IMR-90 (cell line): ENCODE measurements around the gene PFDN6. TPM values are rescaled to one million over a fixed set of nuclear protein-coding genes. Genes with fewer than 3 reads are reported as not detected.

Experiments
- ATAC-seq: fragments of 200-7000 bp; cut with Tn5 transposase; 2 replicates; pipeline ENCODE4 v1.9.1; 2020; ENCODE audit warnings: low read depth, mild to moderate bottlenecking, moderate library complexity
- BruUV-seq: library from RNA; stranded (reverse); fragments of 400-500 nt; replicated peaks from 2 replicates; lab custom pipeline; 2021; lab: Mats Ljungman, UMichigan
- CTCF ChIA-PET: fragments of 300-600 bp; formaldehyde crosslinking; extraction: SDS; loops from one replicate; lab custom pipeline; 2021; ENCODE audit warnings: antibody characterized with exemption; lab: Yijun Ruan, JAX
- POLR2A ChIA-PET: fragments of 300-600 bp; sonication (Branson Sonifier 250); formaldehyde crosslinking; loops from one replicate; lab custom pipeline; 2022; ENCODE audit warnings: antibody characterized with exemption; ENCODE audit not compliant: unreplicated experiment; lab: Charles Lee
- DNase-seq: peaks from one replicate; pipeline ENCODE4 v3.0.0; 2013
- H2AFZ ChIP-seq: replicated peaks from 2 replicates; pipeline ENCODE3; 2013; ENCODE audit warnings: low read length, mild to moderate bottlenecking; ENCODE audit not compliant: poor library complexity
- H2AK5ac ChIP-seq: 2 replicates; pipeline ENCODE4 v1.6.1; 2013; ENCODE audit warnings: low read depth, low read length, inconsistent platforms
- H2AK9ac ChIP-seq: replicated peaks from 2 replicates; pipeline ENCODE3; 2013; ENCODE audit warnings: mild to moderate bottlenecking, low read depth, low read length, moderate library complexity; ENCODE audit not compliant: poor library complexity
- H2BK120ac ChIP-seq: 2 replicates; pipeline ENCODE4 v1.6.1; 2013; ENCODE audit warnings: low read depth, low read length, inconsistent platforms
- H2BK15ac ChIP-seq: 3 replicates; pipeline ENCODE4 v1.6.1; 2013; ENCODE audit warnings: low read depth, low read length, inconsistent platforms
- H2BK20ac ChIP-seq: 2 replicates; pipeline ENCODE4 v1.6.1; 2013; ENCODE audit warnings: low read depth, mild to moderate bottlenecking, inconsistent platforms, low read length, moderate library complexity
- H2BK5ac ChIP-seq: 2 replicates; pipeline ENCODE4 v1.6.1; 2013; ENCODE audit warnings: mild to moderate bottlenecking, low read depth, low read length, inconsistent platforms; ENCODE audit not compliant: poor library complexity, severe bottlenecking
- H3K14ac ChIP-seq: replicated peaks from 2 replicates; pipeline ENCODE4 v1.6.1; 2013; ENCODE audit warnings: low read depth, low read length, inconsistent platforms
- H3K18ac ChIP-seq: 2 replicates; pipeline ENCODE4 v1.6.1; 2013; ENCODE audit warnings: low read depth, low read length, control low read depth
- H3K23ac ChIP-seq: 2 replicates; pipeline ENCODE4 v1.6.1; 2013; ENCODE audit warnings: low read depth, low read length, inconsistent platforms
- H3K27ac ChIP-seq: 2 replicates; pipeline ENCODE4 v1.5.1; 2013; ENCODE audit warnings: mild to moderate bottlenecking, control low read depth, low read length; ENCODE audit not compliant: insufficient read depth
- H3K27me3 ChIP-seq: 2 replicates; pipeline ENCODE4 v1.6.1; 2013; ENCODE audit warnings: low read length; ENCODE audit not compliant: control insufficient read depth, insufficient read depth
- H3K36me3 ChIP-seq: 2 replicates; pipeline ENCODE4 v1.6.1; 2013; ENCODE audit warnings: low read length, mixed read lengths; ENCODE audit not compliant: control insufficient read depth, insufficient read depth
- H3K4ac ChIP-seq: 2 replicates; pipeline ENCODE4 v1.6.1; 2013; ENCODE audit warnings: low read depth, low read length, inconsistent platforms
- H3K4me1 ChIP-seq: 2 replicates; pipeline ENCODE4 v1.6.1; 2013; ENCODE audit warnings: low read length, mixed read lengths; ENCODE audit not compliant: control insufficient read depth, insufficient read depth
- H3K4me2 ChIP-seq: 2 replicates; pipeline ENCODE4 v1.6.1; 2013; ENCODE audit warnings: low read depth, mild to moderate bottlenecking, control low read depth, low read length, moderate library complexity
- H3K4me3 ChIP-seq: 2 replicates; pipeline ENCODE4 v1.5.1; 2013; ENCODE audit warnings: low read depth, mild to moderate bottlenecking, control low read depth, low read length, moderate library complexity; ENCODE audit not compliant: insufficient read depth
- H3K56ac ChIP-seq: 2 replicates; pipeline ENCODE4 v1.6.1; 2013; ENCODE audit warnings: low read length, inconsistent platforms; ENCODE audit not compliant: insufficient read depth; ENCODE audit errors: extremely low read depth
- H3K79me1 ChIP-seq, 2 experiments: 2 replicates each; pipeline ENCODE4 v1.6.1; 2013; ENCODE audit warnings: low read length in 2 of 2, inconsistent platforms in 1 of 2, low read depth in 1 of 2
- H3K9ac ChIP-seq: 2 replicates; pipeline ENCODE4 v1.6.1; 2013; ENCODE audit warnings: low read depth, low read length, control low read depth
- H3K9me1 ChIP-seq: 2 replicates; pipeline ENCODE4 v1.6.1; 2013; ENCODE audit warnings: low read length, inconsistent platforms; ENCODE audit not compliant: insufficient read depth
- H3K9me3 ChIP-seq: 2 replicates; pipeline ENCODE4 v1.6.1; 2013; ENCODE audit warnings: low read length; ENCODE audit not compliant: control insufficient read depth, insufficient read depth
- H4K20me1 ChIP-seq: 2 replicates; pipeline ENCODE4 v1.6.1; 2013; ENCODE audit warnings: low read length, inconsistent platforms; ENCODE audit not compliant: insufficient read depth
- H4K5ac ChIP-seq: 2 replicates; pipeline ENCODE4 v1.6.1; 2013; ENCODE audit warnings: mild to moderate bottlenecking, low read depth, low read length, control low read depth
- H4K8ac ChIP-seq, 2 experiments: 2 replicates each; pipeline ENCODE4 v1.6.1; 2013; ENCODE audit warnings: low read depth in 2 of 2, low read length in 2 of 2, control low read depth in 1 of 2, inconsistent platforms in 1 of 2
- H4K91ac ChIP-seq: 2 replicates; pipeline ENCODE4 v1.6.1; 2013; ENCODE audit warnings: low read depth, low read length, inconsistent platforms; ENCODE audit not compliant: insufficient read depth
- CTCF ChIP-seq: conservative IDR thresholded peaks from 2 replicates; pipeline ENCODE4 v1.5.1; 2012; ENCODE audit warnings: mild to moderate bottlenecking, low read depth, low read length, improper control_type of control experiment
- ELK1 ChIP-seq: fragments of 150-350 bp; IDR thresholded peaks from 2 replicates; pipeline ENCODE4 v1.6.1; 2016; ENCODE audit warnings: low read depth, mild to moderate bottlenecking, low read length, moderate library complexity, borderline replicate concordance
- MAZ ChIP-seq: IDR thresholded peaks from 2 replicates; pipeline ENCODE4 v1.6.1; 2012; ENCODE audit warnings: low read depth, mild to moderate bottlenecking, low read length, improper control_type of control experiment, moderate library complexity, borderline replicate concordance
- MXI1 ChIP-seq: IDR thresholded peaks from 2 replicates; pipeline ENCODE4 v1.6.1; 2012; ENCODE audit warnings: low read depth, mild to moderate bottlenecking, low read length, moderate library complexity, borderline replicate concordance
- NFE2L2 ChIP-seq: fragments of 150-350 bp; IDR thresholded peaks from 2 replicates; pipeline ENCODE4 v1.6.1; 2016; ENCODE audit warnings: low read depth, mild to moderate bottlenecking, low read length
- POLR2A ChIP-seq: IDR thresholded peaks from 2 replicates; pipeline ENCODE4 v1.6.1; 2012; ENCODE audit warnings: mild to moderate bottlenecking, low read depth, low read length
- RAD21 ChIP-seq: IDR thresholded peaks from 2 replicates; pipeline ENCODE4 v1.6.1; 2012; ENCODE audit warnings: low read length, improper control_type of control experiment
- SMC3 ChIP-seq: fragments of 150-350 bp; IDR thresholded peaks from 2 replicates; pipeline ENCODE4 v1.6.1; 2016; ENCODE audit warnings: low read depth, mild to moderate bottlenecking, antibody characterized with exemption, low read length, moderate library complexity
- USF2 ChIP-seq: fragments of 150-350 bp; IDR thresholded peaks from 2 replicates; pipeline ENCODE4 v1.6.1; 2017; ENCODE audit warnings: mild to moderate bottlenecking, antibody characterized with exemption, low read length, low read depth
- WGBS, 2 experiments: methylation state at CpG; one replicate each; pipeline versions ENCODE4 v1.1.5 to v1.1.7; 2013; ENCODE audit warnings: missing lambda C conversion rate in 2 of 2; ENCODE audit not compliant: insufficient read length in 1 of 2; ENCODE audit errors: extremely low coverage in 2 of 2; 5-methylcytosine and 5-hydroxymethylcytosine counted together
- dilution Hi-C: fragments of 300-500 bp; cut with HindIII; formaldehyde crosslinking; loops from one replicate; pipeline ENCODE4 v1.14.3; 2018; ENCODE audit warnings: low sequenced_read_pairs; ENCODE audit not compliant: unreplicated experiment
- in situ Hi-C: fragments of 300-500 bp; cut with MboI; formaldehyde crosslinking; loops from 3 replicates; pipeline ENCODE4 v1.14.3; 2019; ENCODE audit warnings: low sequenced_read_pairs, inconsistent platforms, mixed read lengths
- intact Hi-C: fragments of 100-400 bp; cut with micrococcal nuclease; formaldehyde crosslinking; loops from 2 replicates; pipeline ENCODE4 v1.10.0; 2022
- polyA plus RNA-seq, 3 experiments: library from polyadenylated mRNA; depleted of rRNA; stranded (reverse); fragments of >200 nt; gene quantifications; 2 replicates each; pipeline ENCODE4 v1.2.3, GENCODE V29; 2012; ENCODE audit warnings: low replicate concordance in 1 of 3
- total RNA-seq: library from RNA; depleted of rRNA; stranded (reverse); fragments of >200 nt; gene quantifications from 2 replicates; pipeline ENCODE4 v1.2.3, GENCODE V29; 2012

PFDN6 gene
- total and polyA plus RNA-seq, 2 of the 4 experiments (the other 2 are of a cell fraction), result 24.4 to 92.1 TPM

DNA sequence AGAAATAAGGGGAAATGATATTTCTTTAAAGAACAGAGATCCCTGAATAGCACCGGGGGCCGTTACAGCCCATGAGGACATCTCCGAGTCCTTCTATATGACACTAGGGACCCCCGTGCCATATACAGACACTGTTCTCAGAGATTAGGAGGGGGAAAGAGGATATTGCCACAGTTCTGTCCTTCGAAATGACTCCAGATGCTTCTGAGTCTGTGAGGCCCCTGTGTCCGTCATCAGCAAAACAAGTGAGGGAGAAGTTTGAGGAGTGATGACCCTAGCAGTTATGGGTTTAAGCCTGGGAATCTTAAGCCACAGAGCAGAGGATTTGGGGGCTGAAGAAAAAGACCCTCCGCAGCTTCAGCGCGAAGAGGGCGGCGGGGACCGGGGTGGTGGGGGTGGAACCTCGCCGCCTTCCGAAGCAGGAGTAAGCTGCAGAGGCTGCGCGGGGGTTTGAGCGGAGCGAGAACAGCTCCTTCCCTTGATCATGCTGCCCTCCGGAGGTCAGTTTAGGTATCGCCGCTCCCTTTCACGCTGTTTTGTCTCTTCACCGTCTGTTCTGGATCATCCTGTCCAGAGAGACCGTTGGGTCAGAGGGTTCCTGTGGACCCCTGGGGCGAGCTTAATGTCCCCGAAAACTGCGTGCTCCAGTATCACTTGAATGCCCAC is 41.3 kb upstream of the PFDN6 start:
- peaks cover 0 to 24% of the 10 kb centered on the region in 2 experiments; a peak in 2 of 4 replicates for H3K79me1 ChIP-seq
- H2AK9ac ChIP-seq, result peak overlapping the region; percentile 97
- peaks cover 8% of the 10 kb centered on the region; the same call in 1 of the 2 replicates for H3K36me3 ChIP-seq
- peaks cover 11% of the 10 kb centered on the region for H3K9me1 ChIP-seq
- in situ Hi-C loops (loop anchor here (5.0 to 10.0 kb wide), 3 partner anchors 86 to 231 kb away; no protein-coding TSS in a partner anchor), intact Hi-C loops (loop anchor here (1.0 to 5.0 kb wide), 8 partner anchors 47 to 361 kb away; partner anchors contain the start of genes RXRB and SLC39A7), dilution Hi-C loops (no loop called here)
- H4K5ac ChIP-seq, result peak overlapping the region; percentile 47
- peak overlapping the region; percentile 64 for H2BK20ac ChIP-seq
- peak overlapping the region; percentile 66 for H4K91ac ChIP-seq
- TF ChIP-seq USF2 (no peak), POLR2A (peak; percentile 20; the same call in 1 of the 2 replicates), ELK1 (no peak), CTCF (peak; percentile 96), NFE2L2 (peak; percentile 12; the same call in 1 of the 2 replicates), MAZ (peak; percentile 68; the same call in 1 of the 2 replicates), MXI1 (peak; percentile 54; the same call in 1 of the 2 replicates), RAD21 (peak; percentile 97), SMC3 (peak; percentile 81)
- ChIA-PET CTCF (interaction anchor here (0.6 to 1.4 kb wide), 10 partner anchors 10 to 232 kb away, joined by 3 to 6 read pairs (median 3); no protein-coding TSS in a partner anchor), POLR2A (interaction anchor here (0.5 to 0.6 kb wide), 4 partner anchors 8 to 410 kb away, joined by 3 to 6 read pairs (median 4); no protein-coding TSS in a partner anchor)
- peak overlapping the region; percentile 81 for H2BK5ac ChIP-seq
- peaks cover 12% of the 10 kb centered on the region for H3K4me1 ChIP-seq
- H3K9ac ChIP-seq, result peak overlapping the region; percentile 82
- peak overlapping the region; percentile 69 for H3K56ac ChIP-seq
- no peaks in the 10 kb centered on the region for H3K9me3 ChIP-seq
- H3K14ac ChIP-seq, result peak overlapping the region; percentile 88
- H2BK120ac ChIP-seq, result peak overlapping the region; percentile 83
- H4K8ac ChIP-seq, result peak overlapping the region; percentile 41 to 88
- peak overlapping the region; percentile 84 for H3K27ac ChIP-seq
- 0% methylated on average over 4 of the region's 28 CpGs; no CpG with 5 or more reads in 1 of the 2 experiments for WGBS, 2 experiments
- H3K27me3 ChIP-seq, result peaks cover under 1% of the 10 kb centered on the region; the same call in 1 of the 2 replicates
- BruUV-seq, result no TSS peak
- peak overlapping the region; percentile 58; the same call in 1 of the 2 replicates for H2AK5ac ChIP-seq
- H3K4me3 ChIP-seq, result peak overlapping the region; percentile 46
- H3K23ac ChIP-seq, result peak overlapping the region; percentile 95
- H3K18ac ChIP-seq, result peak overlapping the region; percentile 86
- H4K20me1 ChIP-seq, result peaks cover 3% of the 10 kb centered on the region; the same call in 1 of the 2 replicates
- peak overlapping the region; percentile 33; the same call in 1 of the 3 replicates for H2BK15ac ChIP-seq
- H2AFZ ChIP-seq, result peak overlapping the region; percentile 94
- H3K4me2 ChIP-seq, result peak overlapping the region; percentile 89
- peak; percentile 81 for DNase-seq
- peak overlapping the region; percentile 92 for H3K4ac ChIP-seq
- peak; percentile 59 for ATAC-seq
